GM13977 (cell line): ENCODE results near the gene KRT78.

ENCODE experiments used
- DNase-seq: peaks from one replicate; pipeline ENCODE4 v3.0.0; 2012; ENCODE audit warnings: low spot score
- CTCF ChIP-seq: IDR thresholded peaks from 2 replicates; pipeline ENCODE4 v1.5.1; 2012; ENCODE audit warnings: mild to moderate bottlenecking, control low read depth; ENCODE audit not compliant: insufficient read depth; ENCODE audit errors: extremely low read depth, missing control alignments
- in situ Hi-C: fragments of 300-500 bp; cut with MboI; formaldehyde crosslinking; loops from one replicate; pipeline ENCODE4 v1.12.0; 2022; ENCODE audit warnings: low sequenced_read_pairs, low pct_unique_long_range_greater_than_20kb, mixed read lengths, inconsistent platforms; ENCODE audit not compliant: unreplicated experiment

The KRT78 gene

GRCh38 chr12:52835271-52836041 lies 13.3 kb downstream of the KRT78 start:
- DNase-seq, result no peak
- TF ChIP-seq CTCF, result no peak
- in situ Hi-C loops, result no loop called here

GRCh38 chr12:52834727-52835001 lies 14.1 kb downstream of the KRT78 start:
- in situ Hi-C loops, result no loop called here
- no peak for DNase-seq
- no peak for TF ChIP-seq CTCF

GRCh38 chr12:52833922-52834726 lies 14.7 kb downstream of the KRT78 start, which contains the start of gene KRT79:
Gene KRT79, minus strand, starts transcription at chr12:52834311. Its CDS starts 51 bp downstream, at chr12:52834260.
- in situ Hi-C loops, result no loop called here
- no peak for TF ChIP-seq CTCF
- DNase-seq, result no peak

- no peak for DNase-seq
- TF ChIP-seq CTCF, result no peak
- in situ Hi-C loops, result no loop called here
Observed at GRCh38 chr12:52832985-52833905, 15.5 kb downstream of the KRT78 start.

GRCh38 chr12:52832451-52832850 lies 16.3 kb downstream of the KRT78 start:
- no peak for TF ChIP-seq CTCF
- no peak for DNase-seq
- in situ Hi-C loops, result no loop called here

- TF ChIP-seq CTCF, result no peak
- no peak for DNase-seq
- in situ Hi-C loops, result no loop called here
Observed at GRCh38 chr12:52831251-52831650, 17.5 kb downstream of the KRT78 start.
